ENCODE measurements around the gene UAP1L1. TPM values are rescaled to one million over a fixed set of nuclear protein-coding genes. Genes with fewer than 3 reads are reported as not detected.
A peak's percentile ranks its signal among the peaks of the same experiment; 100 is the strongest.

UAP1L1 gene
- total and polyA plus RNA-seq, 9 of the 15 experiments (the other 6 are each of a cell fraction or from before 2014, with no cell fraction given), result 0.20 to 8.6 (median 3.7) TPM

GRCh38 chr9:137106662-137107250 is 29.4 kb downstream of the UAP1L1 start (continued):
- TF ChIP-seq KLF13 (tag; IDR thresholded peaks at IDR 0.05; ENCODE audit: borderline replicate concordance, low read depth) (no peak), NR2F6 (CRISPR knock-in tag; IDR thresholded peaks at IDR 0.05) (no peak), FOSL1 (tag; conservative IDR thresholded peaks at IDR 0.05) (no peak), HINFP (tag; conservative IDR thresholded peaks at IDR 0.05; ENCODE audit: low read depth) (no peak), ZNF644 (tag; IDR thresholded peaks at IDR 0.05; ENCODE audit: low read depth) (no peak), ZFP91 (CRISPR knock-in tag; IDR thresholded peaks at IDR 0.05) (no peak), FIP1L1 (IDR thresholded peaks at IDR 0.05; ENCODE audit: low read depth, low read length, poor library complexity, severe bottlenecking) (peak; percentile 22), ZNF655 (CRISPR knock-in tag; IDR thresholded peaks at IDR 0.05) (no peak), ZNF311 (CRISPR knock-in tag; IDR thresholded peaks at IDR 0.05) (no peak)

Measured in K562 (cell line).